ENCODE measurements around the gene ASB13. TPM values are rescaled to one million over a fixed set of nuclear protein-coding genes. Genes with fewer than 3 reads are reported as not detected.

ASB13 gene
- total and polyA plus RNA-seq, 8 donors = 0.89 to 27.5 (median 15.1) TPM

DNA sequence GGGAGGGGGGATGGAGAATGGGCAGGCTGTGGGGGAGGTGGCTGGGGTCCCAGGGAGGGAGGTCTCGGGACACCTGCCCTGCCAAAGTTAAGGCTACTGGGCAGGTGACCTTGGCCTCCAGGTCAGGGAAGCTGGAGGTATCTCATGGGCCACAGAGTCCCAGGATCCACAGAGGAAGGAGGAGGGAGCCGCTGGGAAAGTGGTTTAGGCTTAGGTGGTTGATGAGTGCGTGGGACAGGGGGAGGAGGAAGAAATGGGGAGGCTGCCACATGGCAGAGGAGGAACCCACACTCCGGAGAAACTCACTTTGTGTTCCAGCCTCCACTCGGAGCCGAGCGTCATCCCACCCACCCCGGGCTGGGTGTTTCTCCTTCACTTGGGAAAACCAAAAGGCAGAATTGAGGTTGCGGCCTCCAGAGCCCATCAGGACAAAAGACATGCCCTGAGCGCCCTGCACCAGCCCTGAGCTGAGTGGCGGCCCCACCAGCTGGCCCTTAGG lies 46.1 kb downstream of the ASB13 start:
- intact Hi-C loops (cut with DNase I; ENCODE audit: low total_unique reads) = no loop called here
- H3K36me3 ChIP-seq = no peaks in the 10 kb centered on the region
- no peak for DNase-seq
- peak overlapping the region in 2 of 5 donors; percentile 23 to 51 for H3K27ac ChIP-seq
- peaks cover 4 to 48% (median 34%) of the 10 kb centered on the region in 4 donors for H3K4me1 ChIP-seq
- TF ChIP-seq EP300 (IDR thresholded peaks at IDR 0.05) (no peak), POLR2AphosphoS5 (IDR thresholded peaks at IDR 0.05) (no peak), POLR2A (IDR thresholded peaks at IDR 0.05) (no peak)
- TF ChIP-seq, protein P1, sequence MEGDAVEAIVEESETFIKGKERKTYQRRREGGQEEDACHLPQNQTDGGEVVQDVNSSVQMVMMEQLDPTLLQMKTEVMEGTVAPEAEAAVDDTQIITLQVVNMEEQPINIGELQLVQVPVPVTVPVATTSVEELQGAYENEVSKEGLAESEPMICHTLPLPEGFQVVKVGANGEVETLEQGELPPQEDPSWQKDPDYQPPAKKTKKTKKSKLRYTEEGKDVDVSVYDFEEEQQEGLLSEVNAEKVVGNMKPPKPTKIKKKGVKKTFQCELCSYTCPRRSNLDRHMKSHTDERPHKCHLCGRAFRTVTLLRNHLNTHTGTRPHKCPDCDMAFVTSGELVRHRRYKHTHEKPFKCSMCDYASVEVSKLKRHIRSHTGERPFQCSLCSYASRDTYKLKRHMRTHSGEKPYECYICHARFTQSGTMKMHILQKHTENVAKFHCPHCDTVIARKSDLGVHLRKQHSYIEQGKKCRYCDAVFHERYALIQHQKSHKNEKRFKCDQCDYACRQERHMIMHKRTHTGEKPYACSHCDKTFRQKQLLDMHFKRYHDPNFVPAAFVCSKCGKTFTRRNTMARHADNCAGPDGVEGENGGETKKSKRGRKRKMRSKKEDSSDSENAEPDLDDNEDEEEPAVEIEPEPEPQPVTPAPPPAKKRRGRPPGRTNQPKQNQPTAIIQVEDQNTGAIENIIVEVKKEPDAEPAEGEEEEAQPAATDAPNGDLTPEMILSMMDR (IDR thresholded peaks at IDR 0.05) = no peak
- H3K9me3 ChIP-seq = no peaks in the 10 kb centered on the region
- H3K27me3 ChIP-seq = no peaks in the 10 kb centered on the region
- no peak overlapping the region for H3K4me3 ChIP-seq
- WGBS, 5 donors = 80 to 91% (median 88%) methylated on average over 8 to 11 of the region's 11 CpGs

DNA sequence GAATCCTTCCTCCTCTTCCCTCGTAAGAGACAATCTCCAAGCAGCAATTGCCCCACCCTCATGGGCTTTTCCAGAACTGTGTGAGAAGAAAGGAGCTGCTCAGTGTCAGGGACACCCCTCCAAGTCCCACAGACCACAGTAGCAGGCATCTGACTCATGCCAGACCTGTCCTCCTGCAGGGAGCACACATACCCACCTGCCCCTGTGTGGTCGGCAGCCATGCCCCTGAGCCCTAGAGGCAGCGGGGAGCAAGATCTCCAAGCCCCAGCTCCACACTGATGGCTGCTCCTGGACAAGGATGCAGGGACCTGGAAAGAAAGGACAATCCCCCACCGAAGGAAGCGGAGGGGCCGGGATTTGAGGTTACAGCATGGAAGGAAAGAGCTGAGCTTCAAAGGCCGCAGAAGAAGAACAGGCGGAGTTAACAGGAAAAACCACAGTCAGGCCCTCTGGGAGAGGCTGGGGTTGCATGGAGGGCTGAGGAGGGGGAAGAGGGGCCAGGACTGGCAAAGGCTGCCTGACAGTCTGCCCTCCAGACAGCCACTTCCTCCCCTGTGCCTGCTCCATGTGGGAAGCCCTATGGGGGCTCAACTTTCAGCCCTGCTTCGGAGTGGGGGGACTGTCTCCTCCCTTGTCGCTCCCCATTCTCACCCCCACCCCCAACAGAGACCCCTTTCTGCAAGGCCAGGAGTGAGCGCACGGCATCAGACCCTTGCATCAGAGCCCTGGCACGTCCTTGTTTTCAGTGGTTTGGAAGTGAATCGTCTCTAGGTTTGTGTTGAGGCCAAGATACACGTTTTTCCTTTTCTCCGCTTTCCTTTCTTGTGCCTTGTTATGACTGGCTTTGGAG lies 46.8 kb downstream of the ASB13 start:
- DNase-seq = no peak
- H3K9me3 ChIP-seq = no peaks in the 10 kb centered on the region
- H3K36me3 ChIP-seq = no peaks in the 10 kb centered on the region
- no peak for TF ChIP-seq POLR2A (IDR thresholded peaks at IDR 0.05)
- no peak for TF ChIP-seq EP300 (IDR thresholded peaks at IDR 0.05)
- intact Hi-C loops (cut with DNase I; ENCODE audit: low total_unique reads) = no loop called here
- WGBS, 5 donors = 75 to 83% (median 76%) methylated on average over 15 to 16 of the region's 16 CpGs
- no peak overlapping the region for H3K4me3 ChIP-seq
- H3K27ac ChIP-seq = peak overlapping the region in 2 of 5 donors; percentile 23 to 51
- peaks cover 4 to 52% (median 37%) of the 10 kb centered on the region in 4 donors for H3K4me1 ChIP-seq
- no peaks in the 10 kb centered on the region for H3K27me3 ChIP-seq

DNA sequence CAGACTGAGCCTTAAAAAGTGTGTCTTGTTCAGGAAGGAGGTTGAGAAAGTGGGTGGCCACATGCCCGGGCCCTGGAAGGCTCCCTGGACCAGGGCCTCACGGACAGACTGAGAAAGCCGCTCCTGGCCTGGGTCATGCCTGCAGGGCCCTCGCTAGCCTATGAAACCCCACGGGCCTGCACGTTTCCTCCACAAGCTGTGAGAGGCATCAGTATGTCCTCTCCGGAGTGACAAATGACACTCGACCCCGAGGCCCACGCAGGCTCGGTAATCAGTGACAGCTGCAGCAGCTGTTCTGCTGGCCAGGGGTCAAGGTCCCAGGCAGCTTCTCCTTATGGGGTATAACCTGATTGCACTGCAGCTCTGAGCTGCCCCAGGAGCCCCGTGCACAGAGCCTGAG lies 47.6 kb downstream of the ASB13 start:
- Histone ChIP-seq H3K9me3 (no peaks in the 10 kb centered on the region), H3K27me3 (no peaks in the 10 kb centered on the region), H3K4me3 (no peak overlapping the region), H3K27ac (peak overlapping the region in 1 of 5 donors; percentile 7), H3K36me3 (no peaks in the 10 kb centered on the region), H3K4me1 (peaks cover 12 to 60% (median 45%) of the 10 kb centered on the region in 4 donors)
- DNase-seq = no peak
- TF ChIP-seq POLR2AphosphoS5 (IDR thresholded peaks at IDR 0.05) (no peak), POLR2A (IDR thresholded peaks at IDR 0.05) (no peak), EP300 (IDR thresholded peaks at IDR 0.05) (no peak)
- TF ChIP-seq, protein P1 (IDR thresholded peaks at IDR 0.05) = no peak
- intact Hi-C loops (cut with DNase I; ENCODE audit: low total_unique reads) = no loop called here
- 56 to 69% (median 67%) methylated on average over 8 to 12 of the region's 12 CpGs for WGBS, 5 donors

DNA sequence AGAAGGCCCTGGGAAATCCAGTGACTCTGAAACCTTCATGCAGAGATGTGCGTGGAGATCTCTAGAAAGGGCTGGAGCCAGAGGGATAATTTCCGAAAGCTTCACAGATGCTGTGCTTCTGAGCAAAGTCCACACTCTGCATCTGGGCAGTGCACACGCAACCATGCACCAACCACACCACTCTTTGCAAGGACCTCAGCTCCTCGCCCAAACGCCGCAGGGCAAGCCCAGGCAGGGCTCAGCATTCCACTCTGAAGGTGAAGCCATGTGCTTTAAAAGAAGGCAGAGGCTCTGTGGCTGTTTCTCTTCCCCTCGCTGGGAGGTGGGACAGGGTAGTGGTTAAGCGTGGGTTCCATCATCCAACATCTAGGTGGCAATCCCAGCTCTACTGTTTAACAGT lies 48.4 kb downstream of the ASB13 start:
- peak overlapping the region in 1 of 5 donors; percentile 7 for H3K27ac ChIP-seq
- no peaks in the 10 kb centered on the region for H3K36me3 ChIP-seq
- TF ChIP-seq, protein P1 (IDR thresholded peaks at IDR 0.05) = no peak
- TF ChIP-seq POLR2A (IDR thresholded peaks at IDR 0.05) = no peak
- TF ChIP-seq EP300 (IDR thresholded peaks at IDR 0.05) = no peak
- TF ChIP-seq POLR2AphosphoS5 (IDR thresholded peaks at IDR 0.05) = no peak
- no peaks in the 10 kb centered on the region for H3K9me3 ChIP-seq
- H3K4me3 ChIP-seq = no peak overlapping the region
- DNase-seq = no peak
- peaks cover 15 to 59% (median 44%) of the 10 kb centered on the region in 4 donors for H3K4me1 ChIP-seq
- WGBS, 5 donors = 79 to 87% (median 84%) methylated on average over 8 of the region's 8 CpGs
- intact Hi-C loops (cut with DNase I; ENCODE audit: low total_unique reads) = no loop called here
- H3K27me3 ChIP-seq = no peaks in the 10 kb centered on the region

Data from stomach (tissue), 9 donors.